Uterus (tissue), 2 donors: ENCODE data around the gene CMTM1.

ENCODE experiments used
- CTCF ChIP-seq, 4 experiments: fragments of 200-600 bp in 2 of 4; fragments of 450-650 bp in 2 of 4; sonication (generic) in 2 of 4; IDR thresholded peaks; one replicate each; pipeline ENCODE4 v1.5.1; 2016 to 2019; ENCODE audit warnings: antibody characterized with exemption in 4 of 4, mild to moderate bottlenecking in 2 of 4, moderate library complexity in 1 of 4
- POLR2A ChIP-seq, 2 donors: fragments of 450-650 bp; IDR thresholded peaks; one replicate each; pipeline ENCODE4 v1.6.1; 2016; ENCODE audit warnings: antibody characterized with exemption in 2 of 2, mild to moderate bottlenecking in 1 of 2, moderate library complexity in 1 of 2

GRCh38 chr16:66574081-66574480 is 7.8 kb downstream of the CMTM1 start:
- TF ChIP-seq CTCF (IDR thresholded peaks at IDR 0.05) (no peak), POLR2A (IDR thresholded peaks at IDR 0.05) (no peak)
